ENCODE data around the gene AMIGO1.

AMIGO1 gene

GRCh38 chr1:109502364-109502851, 7.1 kb downstream of the AMIGO1 start:
- Histone ChIP-seq H3K27ac (no peak overlapping the region), H3K9ac (no peak overlapping the region)

DNA sequence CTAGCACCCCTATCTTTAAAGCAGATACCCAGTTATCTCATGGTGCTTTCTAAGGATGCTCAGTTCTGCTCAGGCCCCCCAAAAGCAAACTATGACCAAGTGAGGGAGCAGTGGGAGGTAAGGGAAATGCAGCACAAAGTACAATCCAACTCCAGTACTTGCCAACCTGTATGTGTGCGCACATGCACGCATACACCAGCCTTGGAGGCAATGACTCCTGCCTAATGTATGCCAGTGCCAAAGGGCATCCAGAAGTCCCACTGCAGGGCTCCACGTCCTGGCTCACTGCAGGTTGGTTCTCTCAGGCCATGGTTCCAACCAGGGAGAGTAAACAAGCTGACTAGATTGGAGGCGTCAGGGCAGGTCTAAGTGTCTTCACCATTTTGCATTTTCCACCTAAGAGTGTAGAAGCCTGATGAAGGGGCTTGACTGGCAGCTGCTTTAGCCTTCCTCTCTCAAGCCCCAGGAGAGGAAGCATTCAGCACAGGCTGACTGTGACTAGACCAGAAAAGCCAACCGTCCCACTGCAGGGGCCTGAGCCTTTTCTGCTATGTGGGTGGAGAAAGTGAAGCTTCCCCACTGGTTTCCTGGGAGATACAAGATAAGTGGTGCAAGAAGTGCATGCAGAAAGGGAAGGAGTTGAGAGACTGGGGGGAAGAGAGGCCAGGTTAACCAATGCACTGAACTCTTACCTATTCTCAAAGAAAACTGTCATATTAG, 7.7 kb downstream of the AMIGO1 start:
- Histone ChIP-seq H4K20me1 (ENCODE audit: insufficient read depth) (no peaks in the 10 kb centered on the region), H3K79me2 (ENCODE audit: insufficient read depth, low read depth) (no peaks in the 10 kb centered on the region), H3K27ac (no peak overlapping the region), H3K4me2 (no peak overlapping the region), H3K36me3 (ENCODE audit: insufficient read depth) (no peaks in the 10 kb centered on the region), H2AFZ (ENCODE audit: low read depth) (no peak overlapping the region), H3K27me3 (ENCODE audit: insufficient read depth, low read depth) (no peaks in the 10 kb centered on the region), H3K4me1 (ENCODE audit: low read depth, poor library complexity, severe bottlenecking) (no peaks in the 10 kb centered on the region), H3K4me3 (IDR thresholded peaks at IDR 0.05; ENCODE audit: insufficient read depth, low read depth, low read length) (no peak overlapping the region), H3K9ac (no peak overlapping the region)
- TF ChIP-seq CTCF (conservative IDR thresholded peaks at IDR 0.05; ENCODE audit: low read depth, low read length) = no peak

More at GRCh38 chr1:109502364-109502851, 7.1 kb downstream of the AMIGO1 start:
- H3K4me2 ChIP-seq = no peak overlapping the region
- no peaks in the 10 kb centered on the region for H4K20me1 ChIP-seq (ENCODE audit: insufficient read depth)
- H3K36me3 ChIP-seq (ENCODE audit: insufficient read depth) = no peaks in the 10 kb centered on the region
- no peak overlapping the region for H2AFZ ChIP-seq (ENCODE audit: low read depth)
- no peaks in the 10 kb centered on the region for H3K27me3 ChIP-seq (ENCODE audit: insufficient read depth, low read depth)
- no peaks in the 10 kb centered on the region for H3K79me2 ChIP-seq (ENCODE audit: insufficient read depth, low read depth)
- no peak for TF ChIP-seq CTCF (conservative IDR thresholded peaks at IDR 0.05; ENCODE audit: low read depth, low read length)
- no peak overlapping the region for H3K4me3 ChIP-seq (IDR thresholded peaks at IDR 0.05; ENCODE audit: insufficient read depth, low read depth, low read length)
- H3K4me1 ChIP-seq (ENCODE audit: low read depth, poor library complexity, severe bottlenecking) = no peaks in the 10 kb centered on the region

GRCh38 chr1:109500941-109501381, 8.6 kb downstream of the AMIGO1 start:
- Histone ChIP-seq H3K4me1 (ENCODE audit: low read depth, poor library complexity, severe bottlenecking) (no peaks in the 10 kb centered on the region), H3K36me3 (ENCODE audit: insufficient read depth) (no peaks in the 10 kb centered on the region; the same call in 1 of the 2 replicates), H3K27me3 (ENCODE audit: insufficient read depth, low read depth) (no peaks in the 10 kb centered on the region), H4K20me1 (ENCODE audit: insufficient read depth) (no peaks in the 10 kb centered on the region), H3K4me2 (no peak overlapping the region), H3K27ac (no peak overlapping the region), H3K4me3 (IDR thresholded peaks at IDR 0.05; ENCODE audit: insufficient read depth, low read depth, low read length) (no peak overlapping the region), H2AFZ (ENCODE audit: low read depth) (no peak overlapping the region), H3K9ac (no peak overlapping the region), H3K79me2 (ENCODE audit: insufficient read depth, low read depth) (peaks cover 3% of the 10 kb centered on the region; the same call in 1 of the 2 replicates)
- no peak for TF ChIP-seq CTCF (conservative IDR thresholded peaks at IDR 0.05; ENCODE audit: low read depth, low read length)

DNA sequence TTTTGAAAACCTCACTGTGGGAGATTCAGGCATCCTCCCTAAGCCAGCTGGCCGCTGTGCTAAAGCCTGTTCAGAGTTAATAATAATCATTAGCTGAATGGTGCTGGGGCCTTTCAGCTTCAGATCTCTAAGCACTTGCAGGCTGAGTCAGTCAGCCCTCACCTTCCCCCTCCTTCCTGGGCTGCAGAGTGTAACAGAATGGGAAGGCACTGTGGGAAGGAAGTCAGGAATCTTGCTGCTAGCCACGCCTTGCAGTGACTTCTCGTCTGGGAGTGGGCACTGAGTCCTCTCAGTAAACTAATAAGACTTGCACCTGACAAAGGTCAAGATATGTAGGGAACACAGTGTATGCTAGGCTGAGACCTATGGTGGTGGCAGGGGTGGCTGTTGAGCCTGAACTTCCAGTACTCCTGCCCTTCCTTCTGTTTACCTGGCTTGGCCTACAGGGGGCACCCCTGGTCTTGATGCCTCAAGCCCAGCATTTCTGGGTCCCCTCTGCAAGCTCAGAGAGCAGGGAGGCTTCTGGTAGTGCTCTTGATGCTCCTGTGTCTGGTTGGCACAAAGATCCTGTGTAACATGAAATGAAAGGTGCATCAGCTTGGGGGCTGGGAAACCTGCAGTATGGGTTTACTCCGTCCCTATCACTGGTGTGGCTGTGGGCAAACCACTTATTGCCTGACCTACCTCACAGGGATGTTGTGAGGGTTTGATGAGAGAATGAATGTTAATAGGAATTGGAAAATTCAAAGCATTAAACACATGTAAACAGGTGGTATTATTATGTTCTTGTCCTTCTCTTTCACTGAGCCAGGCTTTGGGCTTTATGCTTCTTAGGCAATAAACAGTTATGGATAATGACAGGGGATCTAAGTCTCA, 9.6 kb downstream of the AMIGO1 start:
- no peak overlapping the region for H3K4me3 ChIP-seq (IDR thresholded peaks at IDR 0.05; ENCODE audit: insufficient read depth, low read depth, low read length)
- H3K27me3 ChIP-seq (ENCODE audit: insufficient read depth, low read depth) = no peaks in the 10 kb centered on the region
- H3K79me2 ChIP-seq (ENCODE audit: insufficient read depth, low read depth) = peaks cover 7% of the 10 kb centered on the region; the same call in 1 of the 2 replicates
- H3K36me3 ChIP-seq (ENCODE audit: insufficient read depth) = no peaks in the 10 kb centered on the region; the same call in 1 of the 2 replicates
- H3K9ac ChIP-seq = no peak overlapping the region
- H3K27ac ChIP-seq = no peak overlapping the region
- no peaks in the 10 kb centered on the region for H4K20me1 ChIP-seq (ENCODE audit: insufficient read depth)
- H3K4me1 ChIP-seq (ENCODE audit: low read depth, poor library complexity, severe bottlenecking) = peaks cover 6% of the 10 kb centered on the region
- TF ChIP-seq CTCF (conservative IDR thresholded peaks at IDR 0.05; ENCODE audit: low read depth, low read length) = peak; percentile 86
- no peak overlapping the region for H3K4me2 ChIP-seq
- no peak overlapping the region for H2AFZ ChIP-seq (ENCODE audit: low read depth)

All from KMS-11 (cell line).